Astrocyte of the cerebellum (primary cell): ENCODE data around the gene NSUN6.
"Not testable (repeated sequence)": the region's sequence is repeated elsewhere in the genome, so short reads cannot be mapped to it uniquely, and the experiment has no call there.

Experiments used
- DNase-seq: peaks from one replicate; pipeline ENCODE4 v3.0.0-alpha.2; 2011; ENCODE audit warnings: low read depth
- H3K4me3 ChIP-seq: 2 replicates; pipeline ENCODE4 v1.5.1; 2011; ENCODE audit warnings: mild to moderate bottlenecking, low read depth, low read length, moderate library complexity
- in situ Hi-C: cut with HindIII; loops from 2 replicates; pipeline ENCODE4 v1.10.0; 2017; ENCODE audit warnings: low sequenced_read_pairs
- TF ChIP-seq, protein P1 (sequence below): IDR thresholded peaks from 2 replicates; pipeline ENCODE4 v1.5.1; 2012; ENCODE audit warnings: low read length, low read depth, moderate library complexity, mild to moderate bottlenecking; ENCODE audit errors: missing control alignments

Gene NSUN6

GRCh38 chr10:18571076-18571475, 80.3 kb downstream of the NSUN6 start:
- no peak for DNase-seq
- TF ChIP-seq, protein P1, sequence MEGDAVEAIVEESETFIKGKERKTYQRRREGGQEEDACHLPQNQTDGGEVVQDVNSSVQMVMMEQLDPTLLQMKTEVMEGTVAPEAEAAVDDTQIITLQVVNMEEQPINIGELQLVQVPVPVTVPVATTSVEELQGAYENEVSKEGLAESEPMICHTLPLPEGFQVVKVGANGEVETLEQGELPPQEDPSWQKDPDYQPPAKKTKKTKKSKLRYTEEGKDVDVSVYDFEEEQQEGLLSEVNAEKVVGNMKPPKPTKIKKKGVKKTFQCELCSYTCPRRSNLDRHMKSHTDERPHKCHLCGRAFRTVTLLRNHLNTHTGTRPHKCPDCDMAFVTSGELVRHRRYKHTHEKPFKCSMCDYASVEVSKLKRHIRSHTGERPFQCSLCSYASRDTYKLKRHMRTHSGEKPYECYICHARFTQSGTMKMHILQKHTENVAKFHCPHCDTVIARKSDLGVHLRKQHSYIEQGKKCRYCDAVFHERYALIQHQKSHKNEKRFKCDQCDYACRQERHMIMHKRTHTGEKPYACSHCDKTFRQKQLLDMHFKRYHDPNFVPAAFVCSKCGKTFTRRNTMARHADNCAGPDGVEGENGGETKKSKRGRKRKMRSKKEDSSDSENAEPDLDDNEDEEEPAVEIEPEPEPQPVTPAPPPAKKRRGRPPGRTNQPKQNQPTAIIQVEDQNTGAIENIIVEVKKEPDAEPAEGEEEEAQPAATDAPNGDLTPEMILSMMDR = no peak
- no peak overlapping the region for H3K4me3 ChIP-seq
- in situ Hi-C loops = no loop called here

GRCh38 chr10:18570386-18570785, 81.0 kb downstream of the NSUN6 start:
- DNase-seq, in situ Hi-C loops, H3K4me3 ChIP-seq: not testable (repeated sequence)

GRCh38 chr10:18567343-18567856, 84.0 kb downstream of the NSUN6 start:
- H3K4me3 ChIP-seq = no peak overlapping the region
- DNase-seq = no peak
- in situ Hi-C loops = no loop called here
- TF ChIP-seq, protein P1 = no peak

DNA sequence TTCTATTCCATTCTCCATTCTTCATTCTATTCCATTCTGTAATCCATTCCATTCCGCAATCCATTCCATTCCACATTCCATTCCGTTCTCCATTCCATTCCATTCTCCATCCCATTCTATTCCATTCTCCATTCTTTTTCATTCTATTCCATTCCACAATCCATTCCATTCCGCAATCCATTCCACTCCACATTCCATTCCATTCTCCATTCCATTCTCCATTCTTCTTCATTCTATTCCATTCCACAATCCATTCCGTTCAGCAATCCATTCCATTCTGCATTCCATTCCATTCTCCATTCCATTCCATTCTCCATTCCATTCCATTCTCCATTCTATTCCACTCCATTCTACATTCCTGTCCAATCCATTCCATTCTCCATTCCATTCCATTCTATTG, 85.2 kb downstream of the NSUN6 start:
- H3K4me3 ChIP-seq = no peak overlapping the region
- TF ChIP-seq, protein P1 = no peak
- in situ Hi-C loops = no loop called here
- no peak for DNase-seq

DNA sequence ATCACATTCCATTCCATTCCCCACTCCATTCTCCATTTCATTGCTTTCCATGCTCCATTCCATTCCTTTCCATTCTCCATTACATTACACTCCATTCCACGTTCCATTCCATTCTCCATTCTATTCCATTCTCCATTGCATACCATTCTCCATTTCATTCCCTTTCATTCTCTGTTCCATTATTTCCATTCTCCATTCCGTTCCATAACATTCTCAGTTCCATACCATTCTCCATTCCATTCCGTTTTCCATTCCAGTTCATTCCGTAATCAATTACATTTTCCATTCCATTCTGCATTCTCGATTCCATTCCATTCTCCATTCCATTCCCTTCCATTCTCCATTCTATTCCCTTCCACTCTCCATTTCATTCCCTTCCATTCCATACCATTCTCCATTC, 86.4 kb downstream of the NSUN6 start:
- no peak for DNase-seq
- no peak overlapping the region for H3K4me3 ChIP-seq
- TF ChIP-seq, protein P1 = no peak
- in situ Hi-C loops = no loop called here

- no peak for DNase-seq
- TF ChIP-seq, protein P1 = no peak
- in situ Hi-C loops = no loop called here
- H3K4me3 ChIP-seq = no peak overlapping the region
Measured at GRCh38 chr10:18563003-18563726, 88.2 kb downstream of the NSUN6 start.

DNA sequence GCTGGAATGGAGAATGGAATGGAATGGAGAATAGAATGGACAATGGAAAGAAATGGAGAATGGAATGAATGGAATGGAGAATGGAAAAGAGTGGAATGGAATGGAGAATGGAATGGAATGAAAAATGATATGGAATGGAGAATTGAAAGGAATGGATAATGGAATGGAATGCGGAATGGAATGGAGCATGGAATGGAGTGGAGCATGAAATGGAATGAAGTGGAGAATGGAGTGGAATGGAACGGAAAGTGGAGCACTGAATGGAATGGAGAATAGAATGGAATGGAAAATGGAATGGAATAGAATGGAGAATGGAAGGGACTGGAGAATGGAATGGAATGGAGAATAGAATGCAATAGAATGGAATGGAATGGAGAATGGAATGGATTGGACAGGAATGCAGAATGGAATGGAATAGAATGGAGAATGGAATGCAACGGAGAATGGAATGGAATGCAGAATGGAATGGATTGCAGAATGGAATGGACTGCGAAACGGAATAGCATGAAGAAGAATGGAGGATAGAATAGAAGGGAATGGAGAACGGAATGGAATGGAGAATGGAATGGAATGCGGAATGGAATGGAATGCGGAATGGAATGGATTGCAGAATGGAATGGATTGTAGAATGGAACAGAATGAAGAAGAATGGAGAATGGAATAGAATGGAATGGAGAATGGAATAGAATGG, 89.4 kb downstream of the NSUN6 start:
- TF ChIP-seq, protein P1 = no peak
- in situ Hi-C loops = no loop called here
- H3K4me3 ChIP-seq = no peak overlapping the region
- DNase-seq = no peak
